Mammary epithelial cell (primary cell): ENCODE results near the gene TMEM256.

Experiments
- EZH2 ChIP-seq: IDR thresholded peaks from 2 replicates; pipeline ENCODE4 v1.6.1; 2012; ENCODE audit warnings: low read length, inconsistent platforms, borderline replicate concordance
- TF ChIP-seq, protein P1 (sequence below), 2 donors: IDR thresholded peaks in 1 of 2; conservative IDR thresholded peaks in 1 of 2; 2 replicates each; pipeline ENCODE4 v1.5.1; 2011 to 2012; ENCODE audit warnings: inconsistent platforms in 2 of 2, low read length in 2 of 2, mild to moderate bottlenecking in 2 of 2, control low read depth in 1 of 2, low read depth in 1 of 2; ENCODE audit not compliant: insufficient read depth in 1 of 2; ENCODE audit errors: extremely low read depth in 1 of 2

DNA sequence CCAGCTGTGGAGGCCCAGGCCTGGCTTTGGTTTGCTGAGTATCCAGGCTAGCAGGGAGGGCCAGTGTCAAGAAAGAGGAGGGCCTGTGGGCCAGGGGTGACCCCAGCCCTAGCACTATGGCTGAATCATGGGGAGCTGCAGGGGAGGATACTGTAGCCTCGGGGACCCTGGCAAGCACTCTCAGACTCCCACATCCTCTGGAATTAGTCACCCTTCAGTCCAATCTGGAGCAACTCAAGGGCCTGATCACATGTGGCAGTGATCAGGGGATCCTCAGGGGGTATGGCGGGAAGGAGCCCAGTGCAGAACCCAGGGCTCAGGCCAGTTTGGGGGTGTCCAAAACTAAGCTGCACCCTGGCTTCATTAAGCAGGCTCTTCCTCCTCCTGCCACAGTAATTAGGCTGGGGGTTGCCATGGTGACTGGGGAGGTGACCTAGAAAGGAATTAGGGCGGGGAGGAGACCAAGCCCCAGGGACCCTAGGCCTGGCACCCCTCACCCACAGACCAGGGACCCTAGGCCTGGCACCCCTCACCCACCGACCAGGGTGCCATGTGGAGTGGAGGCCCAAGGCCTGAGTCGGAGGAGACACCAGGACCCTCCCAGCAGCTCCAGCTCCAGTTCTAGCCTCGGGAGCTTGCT is 9.6 kb upstream of the TMEM256 start:
- TF ChIP-seq, protein P1, sequence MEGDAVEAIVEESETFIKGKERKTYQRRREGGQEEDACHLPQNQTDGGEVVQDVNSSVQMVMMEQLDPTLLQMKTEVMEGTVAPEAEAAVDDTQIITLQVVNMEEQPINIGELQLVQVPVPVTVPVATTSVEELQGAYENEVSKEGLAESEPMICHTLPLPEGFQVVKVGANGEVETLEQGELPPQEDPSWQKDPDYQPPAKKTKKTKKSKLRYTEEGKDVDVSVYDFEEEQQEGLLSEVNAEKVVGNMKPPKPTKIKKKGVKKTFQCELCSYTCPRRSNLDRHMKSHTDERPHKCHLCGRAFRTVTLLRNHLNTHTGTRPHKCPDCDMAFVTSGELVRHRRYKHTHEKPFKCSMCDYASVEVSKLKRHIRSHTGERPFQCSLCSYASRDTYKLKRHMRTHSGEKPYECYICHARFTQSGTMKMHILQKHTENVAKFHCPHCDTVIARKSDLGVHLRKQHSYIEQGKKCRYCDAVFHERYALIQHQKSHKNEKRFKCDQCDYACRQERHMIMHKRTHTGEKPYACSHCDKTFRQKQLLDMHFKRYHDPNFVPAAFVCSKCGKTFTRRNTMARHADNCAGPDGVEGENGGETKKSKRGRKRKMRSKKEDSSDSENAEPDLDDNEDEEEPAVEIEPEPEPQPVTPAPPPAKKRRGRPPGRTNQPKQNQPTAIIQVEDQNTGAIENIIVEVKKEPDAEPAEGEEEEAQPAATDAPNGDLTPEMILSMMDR (conservative IDR thresholded peaks at IDR 0.05 in 1 of 2, IDR thresholded peaks at IDR 0.05 in 1 of 2; ENCODE audit: extremely low read depth in 1 of 2, insufficient read depth in 1 of 2, low read depth in 1 of 2, low read length in 2 of 2) = no peak
- TF ChIP-seq EZH2 = no peak
